ENCODE results near the gene JAZF1. TPM values are rescaled to one million over a fixed set of nuclear protein-coding genes. Genes with fewer than 3 reads are reported as not detected.

JAZF1 gene
- total and polyA plus RNA-seq, 2 of the 8 experiments (the other 6 are each of a cell fraction or from before 2014, with no cell fraction given), result 2.6 to 21.8 TPM

- no peak for TF ChIP-seq CHD7 (IDR thresholded peaks at IDR 0.05; ENCODE audit: insufficient replicate concordance, low read length)
- no peak for TF ChIP-seq CREB1 (IDR thresholded peaks at IDR 0.05)
- TF ChIP-seq ASH2L (IDR thresholded peaks at IDR 0.05; ENCODE audit: low read length), result no peak
- TF ChIP-seq PHF8 (conservative IDR thresholded peaks at IDR 0.05; ENCODE audit: low read depth, low read length), result no peak
- TF ChIP-seq GTF2F1 (IDR thresholded peaks at IDR 0.05; ENCODE audit: borderline replicate concordance, low read depth, low read length), result no peak
- no peak for TF ChIP-seq MAFK (IDR thresholded peaks at IDR 0.05; ENCODE audit: low read depth, low read length)
- TF ChIP-seq NRF1 (IDR thresholded peaks at IDR 0.05; ENCODE audit: low read depth, low read length), result no peak
- no peak for TF ChIP-seq CBX8 (IDR thresholded peaks at IDR 0.05; ENCODE audit: borderline replicate concordance, low read depth, low read length)
- TF ChIP-seq EGR1 (IDR thresholded peaks at IDR 0.05; ENCODE audit: borderline replicate concordance, low read depth, low read length), result no peak
- no peak for TF ChIP-seq CHD1 (IDR thresholded peaks at IDR 0.05; ENCODE audit: low read depth, low read length)
- TF ChIP-seq GABPA (IDR thresholded peaks at IDR 0.05; ENCODE audit: borderline replicate concordance, insufficient read depth, low read length), result no peak
- no peak for TF ChIP-seq KDM1A (IDR thresholded peaks at IDR 0.05; ENCODE audit: borderline replicate concordance, low read length)
- no peak for TF ChIP-seq SIN3A (conservative IDR thresholded peaks at IDR 0.05 in 1 of 2, IDR thresholded peaks at IDR 0.05 in 1 of 2; ENCODE audit: low read depth in 1 of 2, low read length in 2 of 2)
These were observed 214.9 kb downstream of the JAZF1 start (continued) for GRCh38 chr7:27965650-27966049.

Measured in H1 (cell line).